GM12878 (cell line): ENCODE results near the gene CTXND2. TPM values are rescaled to one million over a fixed set of nuclear protein-coding genes. Genes with fewer than 3 reads are reported as not detected.

Experiments
- ATAC-seq: fragments of 200-7000 bp; cut with Tn5 transposase; 3 replicates; pipeline ENCODE4 v1.9.1; 2020; ENCODE audit warnings: mild to moderate bottlenecking, moderate library complexity
- BruUV-seq: library from RNA; stranded (reverse); fragments of 400-500 nt; replicated peaks from 2 replicates; lab custom pipeline; 2021; lab: Mats Ljungman, UMichigan
- CTCF ChIA-PET: fragments of 300-600 bp; sonication (Branson Sonifier 250); formaldehyde crosslinking; extraction: SDS; loops from one replicate; lab custom pipeline; 2021; ENCODE audit warnings: inconsistent platforms; lab: Yijun Ruan, JAX
- POLR2A ChIA-PET: fragments of 350-600 bp; formaldehyde crosslinking; extraction: SDS; loops from one replicate; lab custom pipeline; 2021; ENCODE audit warnings: inconsistent platforms; lab: Charles Lee
- RAD21 ChIA-PET: fragments of 300-600 bp; sonication (Branson Sonifier 250); formaldehyde crosslinking; loops from one replicate; lab custom pipeline; 2023; ENCODE audit warnings: antibody characterized with exemption; ENCODE audit not compliant: unreplicated experiment; lab: Charles Lee
- SMC1A ChIA-PET: fragments of 300-600 bp; sonication (Branson Sonifier 250); formaldehyde crosslinking; loops from one replicate; lab custom pipeline; 2023; ENCODE audit not compliant: unreplicated experiment, uncharacterized antibody; lab: Charles Lee
- DNase-seq: peaks from one replicate; pipeline ENCODE4 v3.0.0-alpha.2; 2011; ENCODE audit warnings: low read depth, low spot score
- FAIRE-seq: peaks from 3 replicates; lab custom pipeline; 2011; peaks lifted over from hg19 to GRCh38; lab: Jason Lieb, UNC
- H2AFZ ChIP-seq: 2 replicates; pipeline ENCODE4 v1.6.0; 2011; ENCODE audit warnings: low read depth, low read length, control low read depth; ENCODE audit not compliant: control insufficient read depth
- H3K27ac ChIP-seq: 2 replicates; pipeline ENCODE4 v1.5.1; 2011; ENCODE audit warnings: control low read depth; ENCODE audit not compliant: control insufficient read depth, insufficient read depth
- H3K27me3 ChIP-seq, 2 experiments: replicated peaks in 1 of 2; 2 replicates each; pipeline versions ENCODE4 v1.6.0 to v1.6.1; 2011; ENCODE audit warnings: low read length in 1 of 2; ENCODE audit not compliant: control insufficient read depth in 2 of 2, insufficient read depth in 2 of 2
- H3K36me3 ChIP-seq, 2 experiments: 2 replicates each; pipeline ENCODE4 v1.5.1; 2011; ENCODE audit warnings: low read length in 1 of 2; ENCODE audit not compliant: control insufficient read depth in 2 of 2, insufficient read depth in 2 of 2
- H3K4me1 ChIP-seq: 2 replicates; pipeline ENCODE4 v1.6.1; 2011; ENCODE audit warnings: mild to moderate bottlenecking, low read length, moderate library complexity, mixed read lengths; ENCODE audit not compliant: control insufficient read depth, insufficient read depth
- H3K4me2 ChIP-seq: 2 replicates; pipeline ENCODE4 v1.6.0; 2011; ENCODE audit warnings: control low read depth; ENCODE audit not compliant: control insufficient read depth, insufficient read depth
- H3K4me3 ChIP-seq: fragments of 200-600 bp; sonication (generic); 2 replicates; pipeline ENCODE4 v1.5.1; 2016
- H3K79me2 ChIP-seq: 2 replicates; pipeline ENCODE4 v1.6.0; 2011; ENCODE audit warnings: low read length; ENCODE audit not compliant: control insufficient read depth, insufficient read depth
- H3K9ac ChIP-seq: 2 replicates; pipeline ENCODE4 v1.8.0; 2011; ENCODE audit warnings: low read length, control low read depth, mixed read lengths; ENCODE audit not compliant: control insufficient read depth, insufficient read depth
- H3K9me3 ChIP-seq: replicated peaks from 3 replicates; pipeline ENCODE4 v1.5.1; 2011; ENCODE audit warnings: mild to moderate bottlenecking, low read length; ENCODE audit not compliant: control insufficient read depth, insufficient read depth
- H4K20me1 ChIP-seq: 2 replicates; pipeline ENCODE4 v1.6.0; 2011; ENCODE audit not compliant: control insufficient read depth, insufficient read depth
- CEBPB ChIP-seq, 2 experiments: fragments of 150-350 bp in 1 of 2; IDR thresholded peaks; 2 replicates each; pipeline ENCODE4 v1.6.1; 2012 to 2014; ENCODE audit warnings: low read depth in 2 of 2, low read length in 2 of 2, borderline replicate concordance in 1 of 2, inconsistent platforms in 1 of 2
- EZH2 ChIP-seq: IDR thresholded peaks from 2 replicates; pipeline ENCODE4 v1.6.1; 2012; ENCODE audit warnings: low read depth, mild to moderate bottlenecking, control low read depth, inconsistent platforms, low read length, borderline replicate concordance; ENCODE audit not compliant: control insufficient read depth
- KAT2A ChIP-seq: conservative IDR thresholded peaks from 2 replicates; pipeline ENCODE4 v1.6.1; 2011; ENCODE audit warnings: low read depth, low read length; ENCODE audit not compliant: control insufficient read depth
- KLF5 ChIP-seq: fragments of 450-650 bp; IDR thresholded peaks from 2 replicates; pipeline ENCODE4 v1.6.1; 2014; ENCODE audit warnings: mild to moderate bottlenecking; ENCODE audit not compliant: partially characterized antibody
- MAX ChIP-seq: IDR thresholded peaks from 2 replicates; pipeline ENCODE4 v1.6.1; 2012; ENCODE audit warnings: low read depth, low read length, improper control_type of control experiment
- NKRF ChIP-seq: fragments of 450-650 bp; conservative IDR thresholded peaks from 2 replicates; pipeline ENCODE4 v1.6.1; 2017; ENCODE audit warnings: mild to moderate bottlenecking, moderate library complexity
- WGBS: methylation state at CpG from one replicate; pipeline ENCODE4 v1.1.6; 2016; ENCODE audit warnings: low lambda C conversion rate; ENCODE audit not compliant: insufficient replicate concordance, insufficient coverage; ENCODE audit errors: missing lambda C conversion rate; 5-methylcytosine and 5-hydroxymethylcytosine counted together
- in situ Hi-C: fragments of 300-500 bp; cut with MboI; formaldehyde crosslinking; loops from 9 replicates; pipeline ENCODE4 v1.14.3; 2018; ENCODE audit warnings: mixed read lengths
- intact Hi-C: fragments of 100-400 bp; cut with micrococcal nuclease; formaldehyde crosslinking; loops from one replicate; pipeline ENCODE4 v1.14.2; 2022; ENCODE audit not compliant: unreplicated experiment
- polyA plus RNA-seq, 11 experiments: library from polyadenylated mRNA; depleted of rRNA in 4 of 11; unstranded in 6 of 11; stranded (reverse) in 5 of 11; fragments of >200 nt; fragmentation: Nextera tagmentation in 4 of 11; fragmentation: Illumina TruSeq in 1 of 11; extraction: Ambion mirVana in 4 of 11; extraction: Trizol in 1 of 11; gene quantifications; 1 replicate in 1 of 11; 2 replicates in 10 of 11; pipeline versions ENCODE4 v1.2.1 to v1.2.3, GENCODE V29; 2011 to 2016; ENCODE audit warnings: inconsistent platforms in 2 of 11, missing spikeins in 2 of 11, low read depth in 1 of 11
- total RNA-seq, 4 experiments: library from RNA; depleted of rRNA in 3 of 4; stranded (reverse); fragments of >200 nt in 3 of 4; fragmentation: Illumina TruSeq in 1 of 4; extraction: Trizol in 1 of 4; gene quantifications; 2 replicates each; pipeline versions ENCODE4 v1.2.1 to v1.2.3, GENCODE V29; 2013 to 2021
- TF ChIP-seq, protein P1 (sequence below): IDR thresholded peaks from 2 replicates; pipeline ENCODE4 v1.6.1; 2012; ENCODE audit warnings: low read depth, low read length, improper control_type of control experiment

Gene CTXND2
- total and polyA plus RNA-seq, 10 of the 15 experiments (the other 5 are each of a cell fraction or from before 2014, with no cell fraction given): not detected

GRCh38 chr1:150917387-150917786 lies 30.5 kb downstream of the CTXND2 start:
- no peak overlapping the region for H2AFZ ChIP-seq
- H3K36me3 ChIP-seq: no peaks in the 10 kb centered on the region
- TF ChIP-seq MAX (no peak), KLF5 (no peak), KAT2A (no peak), NKRF (no peak), EZH2 (no peak), CEBPB (IDR thresholded peaks at IDR 0.05; ENCODE audit: borderline replicate concordance in 1 of 2, low read depth in 2 of 2, low read length in 2 of 2) (no peak)
- TF ChIP-seq, protein P1, sequence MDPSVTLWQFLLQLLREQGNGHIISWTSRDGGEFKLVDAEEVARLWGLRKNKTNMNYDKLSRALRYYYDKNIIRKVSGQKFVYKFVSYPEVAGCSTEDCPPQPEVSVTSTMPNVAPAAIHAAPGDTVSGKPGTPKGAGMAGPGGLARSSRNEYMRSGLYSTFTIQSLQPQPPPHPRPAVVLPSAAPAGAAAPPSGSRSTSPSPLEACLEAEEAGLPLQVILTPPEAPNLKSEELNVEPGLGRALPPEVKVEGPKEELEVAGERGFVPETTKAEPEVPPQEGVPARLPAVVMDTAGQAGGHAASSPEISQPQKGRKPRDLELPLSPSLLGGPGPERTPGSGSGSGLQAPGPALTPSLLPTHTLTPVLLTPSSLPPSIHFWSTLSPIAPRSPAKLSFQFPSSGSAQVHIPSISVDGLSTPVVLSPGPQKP: no peak
- no peak overlapping the region for H3K4me2 ChIP-seq
- H3K27me3 ChIP-seq: no peaks in the 10 kb centered on the region
- ChIA-PET RAD21 (no interaction called here), SMC1A (interaction anchor here (1.2 kb wide), 1 partner anchor 19 kb away, joined by 4 read pairs; no protein-coding TSS in a partner anchor), CTCF (interaction anchor here (0.6 kb wide), 1 partner anchor 89 kb away, joined by 3 read pairs; the partner anchor contains the start of gene MINDY1), POLR2A (no interaction called here)
- DNase-seq: no peak
- peaks cover 3% of the 10 kb centered on the region for H3K4me1 ChIP-seq
- no peaks in the 10 kb centered on the region for H3K79me2 ChIP-seq
- WGBS: 76% methylated on average over 7 of the region's 7 CpGs
- no peak overlapping the region for H3K4me3 ChIP-seq
- no peaks in the 10 kb centered on the region for H4K20me1 ChIP-seq
- FAIRE-seq: no peak
- no peak for ATAC-seq
- H3K9me3 ChIP-seq: no peaks in the 10 kb centered on the region
- intact Hi-C loops: no loop called here
- in situ Hi-C loops: no loop called here
- H3K9ac ChIP-seq: no peak overlapping the region
- H3K27ac ChIP-seq: no peak overlapping the region
- no TSS peak for BruUV-seq
